Mucosa of descending colon (tissue), 3 donors: Measurements from ENCODE around the gene MLF2. TPM values are rescaled to one million over a fixed set of nuclear protein-coding genes. Genes with fewer than 3 reads are reported as not detected.

Experiments used
- ATAC-seq: fragments of 200-7000 bp; cut with Tn5 transposase; one replicate; pipeline ENCODE4 v1.9.1; 2020; ENCODE audit warnings: mild to moderate bottlenecking, moderate library complexity
- DNase-seq, 3 donors: peaks; one replicate each; pipeline ENCODE4 v3.0.0-alpha.2; 2020
- H3K36me3 ChIP-seq: fragments of 200-600 bp; one replicate; pipeline ENCODE4 v1.8.0; 2021; ENCODE audit warnings: low read depth, mild to moderate bottlenecking
- H3K4me1 ChIP-seq: fragments of 200-600 bp; one replicate; pipeline ENCODE4 v1.8.0; 2021; ENCODE audit warnings: low read depth, mild to moderate bottlenecking
- H3K4me3 ChIP-seq: fragments of 200-600 bp; one replicate; pipeline ENCODE4 v1.8.0; 2021; ENCODE audit warnings: mild to moderate bottlenecking
- H3K9me3 ChIP-seq: fragments of 200-600 bp; one replicate; pipeline ENCODE4 v1.8.0; 2021; ENCODE audit warnings: mild to moderate bottlenecking
- intact Hi-C, 2 donors: fragments of 100-400 bp; cut with DNase I in 1 of 2; cut with micrococcal nuclease in 1 of 2; formaldehyde crosslinking; loops; one replicate each; pipeline versions ENCODE4 v1.11.0 to v1.11.1; 2022; cut with DNase I, micrococcal nuclease
- total RNA-seq, 3 donors: library from RNA; stranded (reverse); fragmentation: NEBNext Ultra II Directional in 2 of 3; extraction: Animal tissue kit (Norgen Biotek cat#: 25700) in 2 of 3; gene quantifications; one replicate each; pipeline versions ENCODE4 v1.2.1 to v1.2.4, GENCODE V29; 2021 to 2023
- TF ChIP-seq, protein P1 (sequence below): fragments of 200-600 bp; IDR thresholded peaks from one replicate; pipeline ENCODE4 v1.8.0; 2022; ENCODE audit warnings: antibody characterized with exemption, mild to moderate bottlenecking
- donor health status: DM: no; HTN: no; CAD: no; lungs with moderate emphysema.
- donor health status: DM: no; HTN: no; CAD: no.
- donor health status: DM: no; HTN: yes; CAD: no.

The MLF2 gene
- total RNA-seq, 3 donors from 2014 or later = 136 to 177 (median 149) TPM

DNA sequence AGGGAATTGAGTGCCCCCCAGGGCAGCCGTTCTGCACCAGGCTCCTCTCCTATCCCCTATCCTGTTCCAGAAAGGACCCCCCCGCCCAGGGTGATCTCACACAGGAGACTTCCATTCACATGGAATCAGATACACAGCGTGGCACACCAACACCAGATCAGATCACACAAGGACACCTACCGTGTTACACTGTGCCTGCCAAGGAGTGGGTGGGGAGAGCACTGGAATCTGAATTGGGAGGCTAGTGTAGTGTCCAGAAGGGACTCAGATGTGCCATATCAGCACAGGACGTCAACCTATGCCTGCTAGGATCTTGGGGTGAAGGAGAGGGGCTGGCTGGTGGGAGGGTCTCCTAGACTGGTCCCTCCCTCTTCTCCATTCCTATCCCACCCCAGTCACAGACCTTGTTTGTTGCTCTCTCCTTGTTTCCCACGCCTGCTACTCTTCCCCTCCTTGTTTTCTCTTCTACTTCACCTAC, 15.5 kb upstream of the MLF2 start:
- no peaks in the 10 kb centered on the region for H3K36me3 ChIP-seq
- TF ChIP-seq, protein P1, sequence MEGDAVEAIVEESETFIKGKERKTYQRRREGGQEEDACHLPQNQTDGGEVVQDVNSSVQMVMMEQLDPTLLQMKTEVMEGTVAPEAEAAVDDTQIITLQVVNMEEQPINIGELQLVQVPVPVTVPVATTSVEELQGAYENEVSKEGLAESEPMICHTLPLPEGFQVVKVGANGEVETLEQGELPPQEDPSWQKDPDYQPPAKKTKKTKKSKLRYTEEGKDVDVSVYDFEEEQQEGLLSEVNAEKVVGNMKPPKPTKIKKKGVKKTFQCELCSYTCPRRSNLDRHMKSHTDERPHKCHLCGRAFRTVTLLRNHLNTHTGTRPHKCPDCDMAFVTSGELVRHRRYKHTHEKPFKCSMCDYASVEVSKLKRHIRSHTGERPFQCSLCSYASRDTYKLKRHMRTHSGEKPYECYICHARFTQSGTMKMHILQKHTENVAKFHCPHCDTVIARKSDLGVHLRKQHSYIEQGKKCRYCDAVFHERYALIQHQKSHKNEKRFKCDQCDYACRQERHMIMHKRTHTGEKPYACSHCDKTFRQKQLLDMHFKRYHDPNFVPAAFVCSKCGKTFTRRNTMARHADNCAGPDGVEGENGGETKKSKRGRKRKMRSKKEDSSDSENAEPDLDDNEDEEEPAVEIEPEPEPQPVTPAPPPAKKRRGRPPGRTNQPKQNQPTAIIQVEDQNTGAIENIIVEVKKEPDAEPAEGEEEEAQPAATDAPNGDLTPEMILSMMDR = no peak
- DNase-seq (no peak), ATAC-seq (no peak)
- H3K9me3 ChIP-seq = no peaks in the 10 kb centered on the region
- H3K4me1 ChIP-seq = peaks cover 34% of the 10 kb centered on the region
- H3K4me3 ChIP-seq = no peak overlapping the region
- intact Hi-C loops = no loop called here

DNA sequence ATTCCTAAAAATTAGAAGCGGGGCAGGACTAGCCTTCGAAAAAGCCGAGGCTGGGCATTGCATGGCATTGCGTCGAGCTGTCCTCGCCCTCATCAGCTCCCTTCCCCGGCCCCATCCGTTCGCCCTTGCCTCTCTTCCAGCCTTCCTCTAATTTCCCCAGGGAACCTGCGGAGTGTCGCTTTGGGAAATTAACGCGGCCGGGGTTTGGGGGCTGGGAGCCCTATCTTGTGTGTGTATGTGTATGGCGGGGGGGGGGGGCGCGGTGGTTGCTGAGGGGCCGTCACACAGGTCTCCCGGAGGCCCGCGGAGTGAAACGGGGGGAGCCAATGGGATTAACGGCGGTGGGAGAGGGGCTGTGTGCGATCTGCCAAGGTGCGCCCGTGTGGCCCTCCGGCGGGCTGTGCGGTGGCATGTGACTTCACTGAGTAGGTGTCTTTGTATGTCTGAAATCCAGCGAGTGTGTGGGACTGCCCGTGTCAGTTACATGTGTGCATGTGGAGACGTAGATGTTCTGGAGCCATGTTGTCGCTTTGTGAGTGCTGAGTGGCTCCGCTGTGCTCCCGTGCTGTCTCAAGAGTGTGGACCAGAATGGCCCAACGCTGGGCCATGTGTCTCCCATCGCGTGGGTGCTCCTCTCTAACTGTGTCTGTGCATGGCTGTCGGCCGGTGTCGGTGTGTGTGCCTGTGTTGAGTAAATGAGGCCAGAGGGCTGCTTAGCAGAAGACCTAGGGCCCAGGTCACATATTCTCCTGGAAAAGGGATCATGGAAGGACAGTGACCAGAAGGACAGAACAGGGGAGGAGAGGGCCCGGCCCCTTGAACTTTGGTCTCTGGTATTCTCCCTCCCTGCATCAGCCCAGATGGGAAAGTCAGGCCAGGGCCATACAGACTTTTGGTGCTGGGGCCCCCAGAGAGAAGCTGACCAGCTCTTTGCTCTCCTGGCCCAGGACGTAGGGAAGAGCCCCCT, 14.7 kb upstream of the MLF2 start:
- TF ChIP-seq, protein P1 = no peak
- no peak for ATAC-seq
- intact Hi-C loops = no loop called here
- DNase-seq = no peak
- no peaks in the 10 kb centered on the region for H3K36me3 ChIP-seq
- H3K4me3 ChIP-seq = peak overlapping the region; percentile 67
- peaks cover 34% of the 10 kb centered on the region for H3K4me1 ChIP-seq
- H3K9me3 ChIP-seq = no peaks in the 10 kb centered on the region

DNA sequence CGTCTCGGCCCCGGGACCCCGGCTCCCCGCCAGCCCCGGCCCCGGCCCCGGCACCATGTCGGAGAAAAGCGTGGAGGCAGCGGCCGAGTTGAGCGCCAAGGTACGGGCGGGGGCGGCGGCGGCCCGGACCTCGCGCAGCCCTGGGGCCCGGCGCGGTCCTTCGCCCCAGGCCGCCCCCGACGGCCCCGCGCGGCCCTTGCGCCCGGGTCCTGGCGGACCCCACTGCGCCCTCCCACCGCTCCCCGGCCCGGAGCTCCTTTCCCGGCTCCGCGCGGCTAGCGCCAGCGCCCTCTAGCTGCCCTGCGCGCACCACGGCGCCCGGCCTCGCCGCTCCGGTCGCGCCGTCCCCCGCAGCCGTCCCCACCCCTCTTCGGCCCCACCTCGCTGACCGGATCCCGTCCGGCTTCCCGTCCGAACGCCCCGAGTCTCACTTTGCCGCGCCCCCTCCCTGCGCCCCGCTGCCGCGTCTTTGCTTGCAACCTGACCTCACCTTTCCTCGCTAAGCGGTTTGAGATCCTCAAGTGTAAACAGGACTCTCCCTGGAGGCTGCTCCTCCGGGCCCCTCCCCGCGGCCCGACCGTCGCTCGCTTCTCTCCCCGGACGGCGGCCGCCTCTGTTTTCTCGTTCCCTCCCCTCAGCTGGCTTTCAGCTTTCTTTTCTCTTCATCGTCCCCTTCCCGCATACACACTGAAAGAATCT, 13.9 kb upstream of the MLF2 start:
- peak overlapping the region; percentile 67 for H3K4me3 ChIP-seq
- intact Hi-C loops = no loop called here
- TF ChIP-seq, protein P1 = peak; percentile 83
- H3K9me3 ChIP-seq = no peaks in the 10 kb centered on the region
- H3K36me3 ChIP-seq = no peaks in the 10 kb centered on the region
- H3K4me1 ChIP-seq = peaks cover 34% of the 10 kb centered on the region
- DNase-seq (peak; percentile 83 to 90 (median 85)), ATAC-seq (peak; percentile 79)

DNA sequence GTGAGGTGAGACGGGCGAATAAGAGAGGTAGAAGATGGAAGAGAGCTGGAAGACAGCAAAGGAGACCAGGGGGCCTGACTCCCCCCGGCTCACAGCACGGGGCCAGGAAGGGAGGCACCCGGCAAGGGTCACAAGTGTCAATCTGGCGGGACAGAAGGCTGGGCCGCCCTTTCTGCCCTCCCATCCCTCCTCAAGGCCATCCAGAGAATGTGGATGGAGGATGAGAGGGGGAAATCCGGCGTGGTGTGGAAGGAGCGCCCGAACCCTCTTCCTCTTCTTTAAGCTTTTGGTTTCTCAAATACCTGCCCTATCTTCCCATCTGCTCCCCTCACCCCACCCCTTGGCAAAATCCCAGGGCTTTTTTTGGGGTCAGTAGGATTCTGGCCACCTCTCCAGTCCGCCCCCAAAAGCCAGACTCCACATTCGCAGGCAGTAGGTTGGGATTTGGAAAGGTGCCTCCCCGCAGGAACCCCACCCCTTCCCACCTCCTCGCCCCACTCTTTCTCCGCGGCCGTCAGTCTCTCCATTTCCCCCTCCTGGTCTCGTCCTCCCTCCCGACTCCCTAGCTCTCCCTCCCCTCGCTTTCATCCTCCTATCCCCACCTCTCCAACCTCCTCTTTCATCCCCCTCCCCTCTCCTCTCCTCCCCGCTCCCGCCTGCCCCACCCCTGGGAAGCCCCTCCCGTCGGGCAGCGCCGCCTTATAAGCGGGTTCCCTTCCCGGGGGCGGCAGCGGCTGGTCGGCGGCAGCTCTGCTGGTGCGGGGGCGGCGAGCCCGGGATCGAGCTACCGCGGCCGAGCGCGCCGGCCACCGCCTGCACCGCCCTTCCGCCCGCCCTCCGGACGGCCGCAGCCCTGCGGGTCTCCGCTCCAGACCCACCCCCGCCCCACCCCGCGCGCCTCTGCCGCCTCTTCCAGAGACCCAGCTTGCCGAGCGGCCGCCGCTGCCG, 13.0 kb upstream of the MLF2 start, which contains the start of gene PTMS:
Gene PTMS (plus strand): TSS at position 730 of the 948 bp plus-strand sequence. CDS start 343 bp downstream, outside the sequence.
- H3K36me3 ChIP-seq = no peaks in the 10 kb centered on the region
- intact Hi-C loops = no loop called here
- peaks cover 34% of the 10 kb centered on the region for H3K4me1 ChIP-seq
- TF ChIP-seq, protein P1 = no peak
- peak within 1 kb of the TSS; percentile 67 for H3K4me3 ChIP-seq
- H3K9me3 ChIP-seq = no peaks in the 10 kb centered on the region
- DNase-seq (peak; percentile 68 to 86 (median 83)), ATAC-seq (peak; percentile 27)
